GM21619 (cell line): Measurements from ENCODE around the gene KCNQ1.

Experiments
- ATAC-seq: cut with Tn5 transposase; IDR thresholded peaks from one replicate; pipeline ENCODE4 v1.9.1; 2021; ENCODE audit not compliant: unreplicated experiment

Gene KCNQ1

DNA sequence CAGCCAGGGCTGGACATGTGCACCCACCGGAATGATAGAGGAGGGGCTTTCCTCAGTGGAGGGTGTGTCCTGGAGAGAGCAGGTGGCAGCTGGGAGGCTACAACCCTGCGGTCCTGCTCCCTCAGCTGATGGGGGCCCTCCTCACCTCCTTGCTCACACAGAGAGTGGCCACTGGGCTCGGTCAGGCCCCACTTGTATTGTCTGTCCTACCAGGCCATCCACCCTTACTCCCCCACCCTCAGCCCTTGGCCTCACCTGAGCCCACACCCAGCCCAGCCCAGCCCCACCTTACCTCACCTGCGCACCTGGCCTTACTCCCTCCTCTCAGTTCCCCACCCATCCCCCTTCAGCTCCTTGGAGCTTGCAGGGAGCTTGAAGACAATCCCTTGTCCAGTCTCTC, 3.6 kb upstream of the KCNQ1 start:
- ATAC-seq: no peak

DNA sequence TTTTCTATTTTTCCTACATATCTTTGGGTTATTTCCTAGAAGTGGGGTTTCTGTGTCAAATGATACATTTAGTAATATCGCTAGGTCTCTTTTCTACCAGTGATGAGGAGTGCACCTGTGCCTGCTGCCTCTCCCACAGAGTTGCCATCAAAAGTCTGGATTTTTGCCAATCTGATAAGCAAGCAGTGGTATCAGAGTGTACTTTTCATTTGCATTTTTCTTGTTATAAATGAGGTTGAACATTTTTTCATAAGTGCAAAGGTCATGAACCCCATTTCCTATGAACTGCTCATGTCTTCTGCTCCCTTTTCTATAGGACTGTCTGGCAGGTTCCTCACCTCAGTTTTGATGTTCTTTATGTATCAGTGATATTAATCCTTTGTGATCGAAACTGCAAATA, 2.2 kb upstream of the KCNQ1 start:
- ATAC-seq: no peak

DNA sequence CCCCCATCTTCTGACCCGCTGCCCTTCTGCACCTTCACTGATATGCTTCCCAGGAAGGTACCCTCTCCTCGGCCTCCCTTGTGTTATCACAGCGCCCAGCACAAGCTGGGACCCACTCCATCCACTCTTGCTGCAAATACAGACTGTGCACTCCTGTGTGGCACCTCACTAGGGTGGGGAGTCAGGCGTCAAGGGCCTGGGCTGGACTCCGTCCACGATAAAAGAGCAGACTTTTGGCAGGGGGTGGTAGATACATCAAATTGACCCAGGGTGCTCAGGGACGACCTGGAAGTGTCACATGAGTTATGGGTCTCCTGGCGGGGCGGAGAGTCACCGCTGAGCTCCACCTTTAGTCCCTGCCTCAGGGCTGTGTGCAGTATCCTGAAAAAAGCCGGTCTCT, 1.4 kb upstream of the KCNQ1 start:
- ATAC-seq: no peak

GRCh38 chr11:2443881-2444820, 657 bp upstream of the KCNQ1 start, which contains the start of gene TRPM5:
TRPM5 (minus strand) TSS chr11:2444514; CDS start chr11:2423036, 21,478 bp downstream.
- ATAC-seq: no peak

DNA sequence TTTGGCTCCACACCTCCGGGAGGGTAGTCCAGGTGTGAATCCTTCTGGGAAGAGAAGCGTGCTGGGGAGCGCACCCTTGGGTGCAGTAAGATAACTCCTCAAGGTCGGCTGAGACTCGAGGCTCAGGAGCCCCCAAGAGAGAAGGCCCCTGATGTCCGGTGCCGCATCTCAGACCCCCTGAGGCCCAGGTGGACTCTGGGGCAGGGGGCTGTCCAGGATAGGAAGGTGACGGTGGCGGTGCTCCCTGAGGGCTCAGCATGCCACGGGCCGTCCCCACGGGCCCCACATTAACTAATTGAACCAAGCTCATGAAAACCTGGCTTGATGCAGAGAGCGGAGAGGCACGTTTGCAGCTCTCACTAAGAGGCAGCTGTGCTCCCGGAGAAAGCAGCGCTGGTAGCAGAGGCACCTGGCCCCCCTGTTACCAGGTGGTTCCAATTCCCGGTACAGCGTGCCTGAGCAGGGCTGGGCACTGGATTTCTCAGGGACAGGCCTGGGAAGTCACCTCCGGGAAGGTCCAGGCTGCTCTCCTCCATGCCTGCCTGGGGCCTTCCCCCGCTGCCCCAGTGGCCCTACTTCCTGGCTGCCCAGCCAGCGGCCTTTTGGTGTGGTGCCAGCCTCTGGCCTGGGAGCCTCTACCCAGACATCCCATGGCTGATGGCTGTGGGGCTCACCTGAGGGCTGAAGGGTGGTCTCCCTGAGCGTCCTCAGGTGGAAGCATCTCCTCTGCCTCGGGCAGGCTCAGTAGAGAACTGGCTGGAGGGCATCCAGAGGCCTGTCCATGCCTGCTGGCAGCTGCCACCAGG, 1.1 kb downstream of the KCNQ1 start:
- no peak for ATAC-seq

DNA sequence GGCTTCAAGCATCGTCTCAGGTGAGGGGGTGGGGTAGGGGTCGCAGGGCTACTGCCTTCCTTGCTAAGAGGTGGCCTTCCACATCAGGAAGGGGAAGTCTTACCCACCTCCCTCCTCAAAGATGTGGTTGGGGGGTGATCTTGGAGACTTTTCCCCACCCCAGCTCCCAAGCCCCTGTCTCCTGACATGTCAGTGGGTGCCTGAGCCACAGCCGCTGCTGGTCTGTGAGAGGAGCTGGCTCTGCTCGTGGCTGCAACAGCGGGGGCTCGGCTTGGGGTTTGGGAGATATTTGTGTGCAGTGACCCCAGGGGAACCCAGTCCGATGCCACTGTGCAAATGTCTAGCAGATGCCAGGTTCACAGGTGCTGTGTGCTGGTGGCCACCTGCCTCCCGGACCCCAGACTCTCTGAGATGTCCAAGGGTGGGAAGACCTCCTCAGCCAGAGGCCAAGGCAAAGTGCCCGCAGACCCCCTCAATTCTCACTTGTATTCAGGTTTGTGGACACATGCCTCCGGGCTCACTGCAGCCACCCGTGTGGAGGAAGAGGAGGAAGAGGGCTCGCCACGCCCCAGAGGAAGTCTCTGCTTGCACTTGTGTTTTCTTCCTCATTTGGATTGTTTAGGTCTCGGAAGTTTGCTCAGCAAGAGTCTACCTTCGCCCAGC, 1.9 kb downstream of the KCNQ1 start:
- no peak for ATAC-seq

GRCh38 chr11:2447253-2447950, 2.6 kb downstream of the KCNQ1 start:
- ATAC-seq: no peak

- ATAC-seq: no peak
These were observed 3.3 kb downstream of the KCNQ1 start for GRCh38 chr11:2447951-2448650.

DNA sequence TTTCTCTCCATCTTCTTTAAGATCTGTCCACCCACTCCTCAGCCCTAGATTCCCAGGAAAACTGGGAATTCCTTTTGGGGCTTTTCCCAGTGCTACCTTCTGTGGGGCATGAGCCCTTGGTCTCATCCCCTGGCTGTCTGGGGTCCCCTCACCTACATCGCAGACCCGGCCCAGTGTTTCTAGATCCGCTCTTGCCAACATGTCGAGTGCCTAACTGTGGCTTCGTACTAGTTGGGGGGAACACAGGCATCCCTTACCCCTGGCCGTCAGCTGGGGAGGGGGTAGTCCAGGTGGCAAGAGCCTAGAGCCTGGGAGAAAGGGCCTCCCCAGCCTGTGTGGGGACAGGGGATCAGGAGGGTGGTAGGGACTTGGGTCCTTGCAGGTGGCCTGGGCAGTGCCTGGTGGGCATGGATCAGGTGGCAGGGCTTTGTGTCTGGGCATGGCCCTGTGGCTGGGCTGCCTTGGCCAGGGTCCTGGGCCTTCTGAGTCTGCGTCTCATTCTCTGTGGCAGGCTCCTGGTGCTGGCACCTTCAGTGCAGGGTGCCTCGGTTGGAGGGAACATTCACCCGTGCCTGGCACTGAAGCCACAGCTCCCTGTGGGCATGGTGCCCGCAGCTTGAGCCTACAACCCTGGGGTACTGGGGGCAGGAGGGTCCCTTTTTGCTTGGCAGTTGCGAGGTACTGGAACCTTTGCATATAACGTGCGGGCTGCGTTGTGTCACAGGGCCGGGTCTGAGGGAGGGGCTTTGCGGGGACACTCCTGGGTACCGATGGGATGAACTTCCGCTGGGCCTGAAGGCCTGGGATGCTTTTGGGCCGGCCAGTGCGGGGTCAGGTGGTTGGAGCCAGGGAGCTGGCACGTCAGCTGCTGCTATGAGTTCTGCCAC, 4.1 kb downstream of the KCNQ1 start:
- ATAC-seq: no peak

DNA sequence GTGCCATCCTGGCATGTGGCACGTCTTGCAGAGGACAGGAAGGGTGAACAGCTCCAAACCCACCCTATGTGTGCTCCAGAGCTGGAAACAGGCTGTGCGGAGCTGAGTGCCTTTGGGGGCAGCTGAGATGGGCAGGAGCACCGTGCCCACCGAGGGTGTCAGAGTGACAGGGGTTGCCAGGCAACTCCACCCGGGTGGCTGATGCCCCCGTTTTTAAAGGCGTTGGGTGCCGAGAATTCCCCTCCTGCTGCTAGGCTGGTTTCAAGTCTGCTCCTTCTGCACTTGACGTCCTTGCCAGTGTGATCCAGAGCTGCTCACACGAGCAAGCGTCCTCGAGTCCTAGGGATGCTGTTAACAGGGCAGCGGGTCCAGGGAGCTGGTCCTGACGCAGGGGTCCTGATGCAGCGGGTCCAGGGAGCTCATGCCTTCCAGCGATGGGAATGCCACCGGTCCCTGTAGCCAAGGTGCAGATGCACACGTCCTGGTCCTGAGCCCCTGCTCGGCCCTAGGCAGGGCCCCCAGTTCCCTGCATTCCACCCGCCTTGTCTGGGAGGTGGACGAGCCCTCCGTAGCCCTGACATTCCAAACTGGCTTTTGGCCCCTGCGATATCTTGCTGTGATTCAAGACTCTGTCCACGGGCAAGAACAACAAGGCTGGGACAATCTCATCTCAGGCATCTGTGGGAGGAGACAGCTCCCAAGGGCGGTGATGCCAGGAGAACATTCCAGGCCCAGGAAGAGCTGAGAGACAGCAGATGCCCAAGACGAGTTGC, 4.9 kb downstream of the KCNQ1 start:
- no peak for ATAC-seq

GRCh38 chr11:2450321-2451041, 5.7 kb downstream of the KCNQ1 start:
- no peak for ATAC-seq

GRCh38 chr11:2451336-2451735, 6.5 kb downstream of the KCNQ1 start:
- no peak for ATAC-seq

- no peak for ATAC-seq
These were observed 7.1 kb downstream of the KCNQ1 start for GRCh38 chr11:2451916-2452315.

DNA sequence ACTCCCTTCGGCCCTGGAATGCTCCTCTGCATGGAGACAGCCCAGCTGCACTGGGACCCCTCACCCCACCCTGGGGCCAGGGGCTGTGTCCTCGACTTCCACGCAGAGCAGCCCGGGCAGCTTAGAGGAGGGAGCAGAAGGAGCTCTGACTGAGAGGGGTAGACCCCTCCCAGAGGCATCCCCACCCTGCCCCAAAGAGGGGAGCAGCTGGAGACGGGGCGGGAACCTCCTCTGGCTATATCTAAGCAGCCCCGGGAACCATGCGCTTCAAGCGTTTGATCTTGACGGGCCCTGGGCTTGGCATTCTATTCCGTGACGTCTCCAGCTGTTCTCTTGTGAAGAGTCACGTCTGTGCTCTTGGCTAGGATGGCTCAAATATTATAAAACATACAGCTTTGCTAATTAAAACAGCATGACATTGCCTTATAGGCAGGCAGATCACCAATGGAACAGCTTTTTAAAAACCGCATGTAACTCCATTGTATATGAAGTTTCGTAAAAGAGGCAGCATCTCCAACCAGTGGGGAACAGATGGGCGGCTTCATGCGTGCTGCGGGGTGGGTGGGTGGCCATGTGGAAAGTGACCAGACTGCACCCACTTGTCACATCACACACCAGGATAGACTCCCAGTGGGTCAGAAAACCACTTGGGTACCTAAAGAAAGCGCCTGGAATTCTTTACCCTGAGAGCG, 7.7 kb downstream of the KCNQ1 start:
- no peak for ATAC-seq

DNA sequence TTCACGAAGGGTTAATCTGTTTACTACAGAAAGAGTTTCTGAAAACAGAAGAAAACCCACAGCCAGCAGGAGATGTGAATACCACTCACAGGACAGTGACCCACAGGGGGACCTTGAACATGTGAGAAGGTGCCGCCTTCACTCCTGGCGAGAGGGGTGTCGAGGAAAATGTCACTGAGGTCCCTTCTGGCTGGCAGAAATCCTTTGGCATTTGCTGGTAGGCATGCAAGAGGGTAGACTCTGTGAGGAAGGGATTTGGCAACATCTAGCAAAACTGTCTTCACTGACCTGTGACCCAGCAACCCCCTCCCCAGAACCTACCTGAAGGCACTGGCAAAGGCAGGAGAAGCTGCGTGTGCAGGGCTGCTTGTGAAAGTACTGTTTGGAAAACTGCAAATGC, 8.6 kb downstream of the KCNQ1 start:
- no peak for ATAC-seq

- ATAC-seq: no peak
These were observed 13.5 kb downstream of the KCNQ1 start for GRCh38 chr11:2458321-2458720.

DNA sequence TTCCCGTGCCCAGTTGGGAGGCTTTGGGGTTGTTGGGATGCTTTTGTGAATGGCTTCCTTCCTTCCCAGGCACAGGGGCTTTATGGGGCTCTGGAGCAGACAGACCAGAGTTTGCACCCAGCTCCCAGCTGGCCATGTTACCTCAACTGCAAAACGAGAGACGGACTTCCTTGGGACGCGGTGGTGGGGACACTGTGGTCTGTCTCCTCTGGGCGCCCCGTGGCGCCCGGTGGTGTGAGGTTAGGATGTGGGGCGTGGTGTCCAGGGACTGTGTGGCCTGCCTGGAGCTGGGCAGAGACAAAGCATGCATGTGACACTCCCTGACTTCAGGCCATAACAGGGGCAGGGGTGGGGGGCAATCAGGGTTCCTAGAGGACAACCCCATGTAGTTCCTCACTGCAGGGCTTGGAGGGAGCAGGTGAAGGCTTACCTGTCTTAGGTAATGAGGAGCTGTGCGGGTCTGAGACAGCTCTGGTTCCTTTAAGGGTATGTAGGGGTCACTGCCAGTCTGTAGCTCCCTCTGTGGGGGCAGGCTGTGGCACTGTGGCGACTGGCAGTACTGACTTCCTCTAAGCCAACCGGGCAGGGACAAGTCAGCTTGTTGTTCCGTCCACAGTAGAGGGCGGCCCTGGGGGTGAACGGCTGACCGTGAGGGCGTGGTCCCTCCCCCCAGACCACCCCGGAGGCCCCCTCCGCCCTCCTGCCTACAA, 14.4 kb downstream of the KCNQ1 start:
- ATAC-seq: no peak
